Gastroesophageal sphincter (tissue), 2 donors: ENCODE data around the gene DNASE1L2.

Source experiments
- EP300 ChIP-seq: sonication (generic); formaldehyde crosslinking; IDR thresholded peaks from one replicate; pipeline ENCODE4 v1.6.1; 2017; ENCODE audit warnings: antibody characterized with exemption, mild to moderate bottlenecking
- POLR2A ChIP-seq, 2 donors: fragments of 450-650 bp; IDR thresholded peaks; one replicate each; pipeline ENCODE4 v1.6.1; 2017; ENCODE audit warnings: antibody characterized with exemption in 2 of 2, mild to moderate bottlenecking in 2 of 2, moderate library complexity in 1 of 2

DNA sequence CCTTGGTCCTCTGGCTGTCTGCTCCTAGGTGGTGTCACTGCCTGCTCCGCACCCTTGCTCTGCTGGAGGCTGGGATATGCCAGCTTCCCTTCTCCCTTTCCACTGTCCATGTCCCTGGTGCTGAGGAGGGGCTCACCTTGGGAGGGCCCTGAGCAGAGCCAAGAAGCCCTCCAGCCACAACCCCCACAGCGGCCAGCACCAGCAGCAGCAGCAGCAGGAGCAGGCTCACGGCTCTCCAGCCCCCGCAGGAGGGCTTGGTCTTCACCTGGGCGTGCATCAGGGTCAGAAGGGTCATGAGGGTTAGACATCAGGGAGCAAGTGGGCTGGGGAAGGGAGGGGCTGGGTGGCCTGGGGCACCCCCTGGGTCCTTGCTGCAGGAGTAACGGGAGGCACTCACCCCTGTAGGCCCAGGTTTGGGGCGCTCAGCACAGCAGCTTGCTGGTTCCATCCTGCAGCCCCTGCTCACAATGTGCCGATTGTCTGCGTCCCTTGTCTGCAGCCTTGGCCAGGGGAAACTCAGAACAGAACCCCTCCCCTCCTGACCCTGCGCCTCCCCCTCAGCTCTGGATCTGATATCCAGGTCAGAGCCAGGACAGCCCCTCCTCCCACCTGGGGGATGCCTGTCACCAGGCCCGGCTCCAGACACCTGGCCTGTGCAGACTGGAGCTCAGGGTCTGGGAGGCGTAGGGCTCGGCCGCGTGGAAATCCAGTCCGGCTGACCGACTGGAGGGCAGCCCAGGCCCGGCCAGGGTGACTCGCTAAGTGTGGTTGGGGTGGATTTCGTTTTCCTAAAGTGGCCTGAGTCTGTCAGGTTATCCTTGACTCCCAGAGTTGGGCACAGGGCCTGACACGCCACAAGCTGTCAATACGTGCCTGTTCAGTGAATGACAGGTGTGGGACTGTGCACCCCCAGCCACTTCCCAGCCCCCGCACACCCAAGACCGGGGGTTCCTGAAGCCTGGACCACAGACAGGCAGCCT is 25.6 kb upstream of the DNASE1L2 start, which contains the start of gene BRICD5:
- TF ChIP-seq POLR2A (IDR thresholded peaks at IDR 0.05), result no peak
- no peak for TF ChIP-seq EP300
